B cell (primary cell): ENCODE measurements around the gene SLC15A3.

Source experiments
- EZH2 ChIP-seq: IDR thresholded peaks from 2 replicates; pipeline ENCODE4 v1.6.1; 2012; ENCODE audit warnings: borderline replicate concordance, low read depth, mild to moderate bottlenecking, moderate library complexity, low read length; ENCODE audit not compliant: insufficient read depth, poor library complexity, severe bottlenecking
- TF ChIP-seq, protein P1 (sequence below): fragments of 200-600 bp; IDR thresholded peaks from one replicate; pipeline ENCODE4 v1.8.0; 2022; ENCODE audit warnings: antibody characterized with exemption, mild to moderate bottlenecking

DNA sequence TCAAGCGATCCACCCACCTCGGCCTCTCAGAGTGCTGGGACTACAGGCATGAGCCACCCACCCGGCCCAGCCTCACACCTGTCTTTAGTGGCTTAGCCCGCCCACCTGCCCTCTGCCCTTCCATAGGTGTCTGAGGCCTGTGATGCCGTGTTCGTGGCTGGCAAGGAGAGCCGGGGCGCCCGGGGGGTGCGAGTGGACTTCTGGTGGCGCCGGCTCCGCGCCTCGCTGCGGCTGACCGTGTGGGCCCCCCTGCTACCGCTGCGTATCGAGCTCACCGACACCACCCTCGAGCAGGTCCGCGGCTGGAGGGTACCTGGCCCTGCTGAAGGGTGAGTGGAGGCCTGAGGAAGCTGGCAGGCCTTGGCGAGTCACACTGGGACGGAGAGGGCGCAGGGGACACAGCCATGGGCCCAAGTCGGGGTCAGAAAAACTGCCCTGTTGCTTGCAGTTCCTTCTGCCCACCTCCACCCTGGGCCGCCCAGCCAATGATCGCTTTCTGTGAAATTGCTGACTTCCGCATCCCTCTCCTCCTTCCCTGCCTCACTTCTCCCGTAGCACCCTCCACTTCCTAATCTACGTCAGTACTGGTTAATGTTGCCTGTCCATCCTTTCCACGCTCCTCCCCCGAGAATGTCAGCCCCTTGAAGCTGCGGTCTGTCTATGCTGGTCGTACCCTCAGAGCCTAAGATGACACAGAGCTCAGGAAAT lies 18.4 kb downstream of the SLC15A3 start:
- no peak for TF ChIP-seq EZH2
- TF ChIP-seq, protein P1, sequence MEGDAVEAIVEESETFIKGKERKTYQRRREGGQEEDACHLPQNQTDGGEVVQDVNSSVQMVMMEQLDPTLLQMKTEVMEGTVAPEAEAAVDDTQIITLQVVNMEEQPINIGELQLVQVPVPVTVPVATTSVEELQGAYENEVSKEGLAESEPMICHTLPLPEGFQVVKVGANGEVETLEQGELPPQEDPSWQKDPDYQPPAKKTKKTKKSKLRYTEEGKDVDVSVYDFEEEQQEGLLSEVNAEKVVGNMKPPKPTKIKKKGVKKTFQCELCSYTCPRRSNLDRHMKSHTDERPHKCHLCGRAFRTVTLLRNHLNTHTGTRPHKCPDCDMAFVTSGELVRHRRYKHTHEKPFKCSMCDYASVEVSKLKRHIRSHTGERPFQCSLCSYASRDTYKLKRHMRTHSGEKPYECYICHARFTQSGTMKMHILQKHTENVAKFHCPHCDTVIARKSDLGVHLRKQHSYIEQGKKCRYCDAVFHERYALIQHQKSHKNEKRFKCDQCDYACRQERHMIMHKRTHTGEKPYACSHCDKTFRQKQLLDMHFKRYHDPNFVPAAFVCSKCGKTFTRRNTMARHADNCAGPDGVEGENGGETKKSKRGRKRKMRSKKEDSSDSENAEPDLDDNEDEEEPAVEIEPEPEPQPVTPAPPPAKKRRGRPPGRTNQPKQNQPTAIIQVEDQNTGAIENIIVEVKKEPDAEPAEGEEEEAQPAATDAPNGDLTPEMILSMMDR = no peak
